Retinal pigment epithelial cell (primary cell): ENCODE data around the gene MTCH1.

ENCODE experiments used
- DNase-seq: peaks from one replicate; pipeline ENCODE4 v3.0.0-alpha.2; 2010; ENCODE audit warnings: low read depth
- H3K4me3 ChIP-seq: 2 replicates; pipeline ENCODE4 v1.5.1; 2011; ENCODE audit warnings: mild to moderate bottlenecking, low read length, control low read depth, moderate library complexity
- TF ChIP-seq, protein P1 (sequence below): conservative IDR thresholded peaks from 2 replicates; pipeline ENCODE4 v1.5.1; 2011; ENCODE audit warnings: low read depth, low read length, control low read depth, inconsistent platforms

The MTCH1 gene

DNA sequence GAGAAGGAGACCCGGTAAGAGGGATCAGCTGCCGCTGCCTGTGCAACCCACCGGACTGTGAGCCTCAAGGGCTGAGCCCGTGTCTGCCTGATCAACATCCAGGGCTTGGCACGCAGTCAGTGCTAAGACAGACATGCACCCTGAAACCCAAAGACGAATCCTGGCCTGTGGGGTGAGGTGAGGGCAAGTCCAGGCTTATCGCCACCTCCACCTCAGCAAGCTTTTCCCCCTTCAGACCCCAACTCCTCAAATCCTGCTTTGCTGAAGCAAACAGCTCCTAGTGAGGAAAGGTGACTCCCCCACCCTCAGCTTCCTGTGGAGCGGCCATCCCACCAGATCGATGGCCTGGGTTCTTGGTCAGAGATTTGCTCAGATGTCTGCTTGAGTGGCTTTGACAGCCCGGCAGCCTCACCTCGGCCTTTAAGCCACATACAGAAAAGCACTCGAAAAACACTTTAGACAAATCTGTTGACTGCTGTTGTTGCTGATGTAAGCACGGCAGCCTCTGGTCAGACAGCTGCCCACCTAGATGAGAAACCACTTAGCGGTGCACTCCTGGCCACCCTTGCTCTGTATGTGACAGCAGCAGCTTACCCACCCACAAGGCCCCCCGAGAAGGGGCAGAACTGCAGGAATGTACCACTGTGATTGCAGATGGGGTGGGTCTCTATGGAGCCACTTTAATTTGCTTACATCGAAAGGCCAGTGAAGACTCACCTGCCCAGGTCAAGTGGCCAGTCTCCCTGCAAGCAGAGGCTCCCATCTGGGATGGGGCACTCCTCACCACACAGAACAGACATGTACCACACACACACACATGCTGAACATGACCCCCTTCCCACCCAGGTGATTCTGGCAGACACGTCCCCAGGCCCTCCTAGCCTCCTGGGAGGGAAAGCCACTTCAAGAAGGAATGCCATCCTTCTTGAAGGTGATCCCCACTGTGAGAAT lies 14.8 kb downstream of the MTCH1 start:
- no peak for DNase-seq
- H3K4me3 ChIP-seq = no peak overlapping the region
- TF ChIP-seq, protein P1, sequence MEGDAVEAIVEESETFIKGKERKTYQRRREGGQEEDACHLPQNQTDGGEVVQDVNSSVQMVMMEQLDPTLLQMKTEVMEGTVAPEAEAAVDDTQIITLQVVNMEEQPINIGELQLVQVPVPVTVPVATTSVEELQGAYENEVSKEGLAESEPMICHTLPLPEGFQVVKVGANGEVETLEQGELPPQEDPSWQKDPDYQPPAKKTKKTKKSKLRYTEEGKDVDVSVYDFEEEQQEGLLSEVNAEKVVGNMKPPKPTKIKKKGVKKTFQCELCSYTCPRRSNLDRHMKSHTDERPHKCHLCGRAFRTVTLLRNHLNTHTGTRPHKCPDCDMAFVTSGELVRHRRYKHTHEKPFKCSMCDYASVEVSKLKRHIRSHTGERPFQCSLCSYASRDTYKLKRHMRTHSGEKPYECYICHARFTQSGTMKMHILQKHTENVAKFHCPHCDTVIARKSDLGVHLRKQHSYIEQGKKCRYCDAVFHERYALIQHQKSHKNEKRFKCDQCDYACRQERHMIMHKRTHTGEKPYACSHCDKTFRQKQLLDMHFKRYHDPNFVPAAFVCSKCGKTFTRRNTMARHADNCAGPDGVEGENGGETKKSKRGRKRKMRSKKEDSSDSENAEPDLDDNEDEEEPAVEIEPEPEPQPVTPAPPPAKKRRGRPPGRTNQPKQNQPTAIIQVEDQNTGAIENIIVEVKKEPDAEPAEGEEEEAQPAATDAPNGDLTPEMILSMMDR = no peak

DNA sequence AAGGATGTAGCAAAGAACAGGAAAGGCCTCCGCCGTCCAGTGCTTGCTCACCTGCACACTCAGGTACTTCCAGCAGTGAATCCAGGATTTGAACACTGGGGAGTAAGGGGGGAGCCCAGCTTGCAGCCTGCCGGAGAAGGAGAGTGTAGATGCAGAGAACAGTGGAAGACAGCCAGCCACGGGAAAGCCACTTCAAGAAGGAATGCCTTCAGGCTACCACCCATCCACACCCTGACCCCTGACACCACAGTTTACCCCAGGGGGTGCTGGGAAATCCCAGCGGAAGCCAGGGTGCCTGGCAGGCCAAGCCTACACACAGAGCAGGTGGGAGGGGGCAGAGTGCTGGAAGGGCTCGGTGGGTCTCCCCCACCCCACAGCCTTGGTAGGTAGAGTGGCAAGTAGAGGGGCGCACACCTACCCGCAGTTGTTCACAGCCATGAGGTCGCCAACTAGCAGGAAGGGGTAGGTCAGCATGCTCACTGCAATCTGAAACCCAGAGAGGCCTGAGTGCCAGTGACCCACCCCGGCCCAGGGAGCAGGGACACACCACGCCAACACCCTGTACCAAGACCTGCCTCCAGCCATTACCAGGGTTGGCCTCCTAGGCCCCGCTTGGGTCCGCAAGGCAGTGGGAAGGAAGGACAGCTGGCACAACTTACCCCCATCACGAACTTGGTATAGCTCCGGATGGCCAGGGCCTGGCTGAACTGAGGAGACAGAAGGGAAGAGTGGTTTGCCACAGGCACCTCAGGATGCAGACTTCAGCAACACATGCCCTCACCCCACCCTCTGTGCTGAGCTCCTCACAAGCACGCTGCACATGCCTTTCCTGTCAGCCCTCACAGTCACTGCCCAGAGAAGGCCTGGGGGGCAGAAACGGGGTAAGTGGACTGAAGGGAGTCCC lies 15.8 kb downstream of the MTCH1 start:
- DNase-seq = no peak
- no peak overlapping the region for H3K4me3 ChIP-seq
- TF ChIP-seq, protein P1 = no peak

DNA sequence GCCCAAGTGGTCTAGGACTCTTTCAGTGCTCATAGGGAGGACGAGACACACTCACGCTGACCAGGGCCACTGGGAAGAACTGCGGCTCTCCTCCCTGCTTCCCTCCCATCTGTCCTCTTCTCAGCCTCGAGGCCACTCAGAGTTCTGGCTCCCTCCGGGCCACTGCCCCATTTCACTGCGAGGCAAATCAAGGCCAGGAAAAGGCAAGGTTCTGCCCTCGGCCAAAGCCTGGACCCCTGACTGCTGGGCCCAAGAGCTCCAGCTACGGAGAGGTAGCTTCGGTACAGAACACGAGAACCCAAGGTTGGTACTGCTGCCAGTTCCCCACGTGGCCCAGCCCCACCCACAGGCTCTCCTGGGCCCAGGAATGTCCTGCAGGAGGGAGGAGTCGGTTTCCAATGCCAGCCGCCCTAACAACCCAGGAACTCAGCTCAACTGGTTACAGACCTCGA lies 16.7 kb downstream of the MTCH1 start:
- DNase-seq = no peak
- no peak overlapping the region for H3K4me3 ChIP-seq
- TF ChIP-seq, protein P1 = no peak

DNA sequence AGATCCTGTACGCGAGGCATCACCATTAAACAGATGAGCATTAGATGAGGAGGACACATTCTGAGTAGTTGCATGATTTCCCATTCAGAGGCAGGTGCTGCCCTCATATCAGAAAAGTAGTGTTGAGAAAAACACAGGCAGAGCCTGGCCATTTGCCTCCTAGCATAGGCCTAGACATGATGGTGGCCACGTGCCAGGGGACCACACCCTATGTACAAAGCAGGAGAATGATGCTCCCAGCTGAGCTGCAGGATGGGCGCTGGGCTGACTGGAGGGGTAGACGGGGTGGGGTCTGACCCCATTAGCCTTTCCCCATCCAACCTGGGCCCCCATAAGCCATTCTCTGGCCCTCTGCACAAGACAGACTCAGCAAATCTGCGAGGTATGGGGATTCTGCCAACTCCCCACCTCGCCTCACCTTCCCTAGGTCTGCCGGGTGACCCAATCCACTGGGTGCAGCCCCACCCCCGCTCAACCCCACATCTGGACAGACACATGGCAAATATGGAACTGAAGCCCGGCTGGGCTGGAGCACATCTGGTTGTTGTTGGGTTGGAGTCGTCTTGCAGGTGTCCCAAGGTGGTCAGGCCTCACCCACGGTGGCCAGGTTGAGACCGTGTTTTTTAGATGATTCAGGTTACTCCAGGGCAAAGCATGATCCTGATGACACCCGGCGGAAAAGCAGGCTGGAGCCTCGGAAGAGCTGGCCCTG lies 17.6 kb downstream of the MTCH1 start:
- no peak for DNase-seq
- H3K4me3 ChIP-seq = no peak overlapping the region
- TF ChIP-seq, protein P1 = no peak

DNA sequence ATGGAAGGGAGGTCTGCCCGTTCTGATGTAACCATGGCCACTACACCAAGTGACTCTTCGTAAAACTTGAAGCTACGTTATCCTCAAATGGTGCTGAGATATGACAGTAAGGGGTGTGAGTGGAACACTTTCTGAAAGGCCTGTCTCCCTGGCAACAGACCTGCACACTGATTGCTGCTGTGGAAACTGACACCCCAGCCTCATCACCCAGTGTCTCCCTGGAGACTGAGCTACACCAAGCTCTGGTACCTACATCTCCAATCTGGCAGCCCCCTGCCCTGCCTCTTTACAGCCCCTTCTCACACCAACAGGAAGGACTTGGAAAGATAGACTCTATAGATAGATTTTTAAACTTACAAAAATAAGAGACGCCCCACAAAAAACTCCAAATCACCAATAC lies 18.2 kb downstream of the MTCH1 start:
- TF ChIP-seq, protein P1 = no peak
- H3K4me3 ChIP-seq = no peak overlapping the region
- no peak for DNase-seq

DNA sequence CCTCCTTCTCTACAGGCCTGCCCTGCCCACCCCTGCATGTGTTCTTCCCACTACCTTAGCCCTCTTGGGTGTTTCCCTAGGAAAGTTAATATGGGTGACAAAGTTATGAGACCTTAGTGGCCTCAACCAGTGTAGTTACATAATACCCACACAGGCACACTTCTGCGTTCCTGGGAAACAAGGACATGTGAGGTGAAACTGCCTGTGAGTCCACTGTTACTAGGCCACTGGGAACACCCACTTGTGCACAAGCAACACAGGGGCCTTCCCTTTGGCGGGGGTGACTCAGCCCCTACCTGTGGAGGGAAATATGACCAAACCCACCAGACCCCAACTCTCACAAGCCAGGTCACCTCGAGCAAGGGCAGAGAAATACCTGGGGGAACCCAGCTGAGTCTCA lies 18.7 kb downstream of the MTCH1 start:
- DNase-seq = no peak
- TF ChIP-seq, protein P1 = no peak
- no peak overlapping the region for H3K4me3 ChIP-seq
